ENCODE measurements around the gene IFRD1.
"Not testable (repeated sequence)": the region's sequence is repeated elsewhere in the genome, so short reads cannot be mapped to it uniquely, and the experiment has no call there.

The IFRD1 gene

GRCh38 chr7:112444505-112444904 is 5.8 kb upstream of the IFRD1 start:
- no peak for DNase-seq (ENCODE audit: low read depth in 2 of 2)

GRCh38 chr7:112446431-112446830 is 3.8 kb upstream of the IFRD1 start:
- DNase-seq (ENCODE audit: low read depth in 2 of 2), result no peak

- DNase-seq (ENCODE audit: low read depth in 2 of 2), result no peak
Observed at GRCh38 chr7:112447406-112447805, 2.9 kb upstream of the IFRD1 start.

DNA sequence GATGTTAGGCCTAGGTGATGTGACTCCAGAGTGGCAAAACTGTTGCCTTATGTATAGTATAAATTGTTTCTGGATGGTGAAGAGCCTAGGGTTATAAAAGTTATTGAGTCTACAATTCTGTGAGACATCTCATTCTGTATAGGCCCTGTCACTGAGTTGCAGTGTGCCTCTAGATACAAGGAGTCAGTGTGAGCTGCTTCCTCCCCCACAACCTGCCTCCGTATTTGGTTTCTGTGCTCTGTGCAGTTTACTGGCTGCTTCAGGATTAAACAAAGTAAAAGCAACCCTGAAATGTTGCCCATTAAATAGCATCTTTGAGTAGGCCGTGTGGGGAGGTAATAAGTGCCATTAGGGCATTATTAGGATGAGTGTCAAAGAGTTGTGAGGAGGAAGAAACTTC is 1.9 kb upstream of the IFRD1 start:
- DNase-seq (ENCODE audit: low read depth in 2 of 2), result no peak

DNA sequence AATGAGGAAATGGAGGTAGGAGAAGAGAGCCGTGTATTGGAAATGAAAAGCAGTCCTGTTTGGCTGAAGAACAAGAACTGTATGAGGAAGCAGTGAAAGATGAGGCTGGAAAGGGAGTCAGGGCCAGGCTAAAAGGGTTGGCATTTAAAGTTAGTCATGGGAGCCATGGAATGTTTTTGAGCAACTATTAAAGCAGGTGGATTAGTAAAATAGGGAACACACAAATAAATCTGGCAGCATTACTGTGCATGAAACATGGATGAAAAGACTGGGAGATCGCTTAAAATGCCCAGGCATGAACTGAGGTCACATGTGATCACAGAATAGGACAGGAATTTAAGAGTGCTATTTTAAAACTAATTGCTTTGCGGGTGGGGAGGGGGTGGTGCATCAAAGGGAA is 1.4 kb upstream of the IFRD1 start:
- DNase-seq (ENCODE audit: low read depth in 2 of 2), result no peak

DNA sequence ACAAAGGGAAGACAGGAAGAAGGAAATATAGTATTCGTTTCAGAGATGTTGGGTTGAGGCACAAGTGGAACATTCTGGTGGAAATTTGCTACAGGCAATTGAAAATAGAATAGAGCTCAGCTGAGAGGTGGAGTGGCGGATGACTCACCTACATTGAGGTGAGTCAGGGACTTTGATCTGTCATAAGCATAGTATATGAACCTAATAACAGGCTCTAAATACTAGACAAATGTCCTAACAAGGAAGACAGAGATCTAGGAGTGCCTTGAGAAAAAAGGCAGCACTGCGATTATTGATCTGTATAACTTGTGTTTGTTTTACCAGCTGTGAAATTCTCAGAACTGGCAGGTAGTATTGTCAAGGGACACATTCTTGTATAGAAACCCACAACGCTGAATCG is 907 bp upstream of the IFRD1 start:
- peak; percentile 19 to 46 for DNase-seq (ENCODE audit: low read depth in 2 of 2)

GRCh38 chr7:112450807-112451761 is 824 bp downstream of the IFRD1 start:
- DNase-seq (ENCODE audit: low read depth in 2 of 2), result peak; percentile 64 to 70

GRCh38 chr7:112452102-112452888 is 2.0 kb downstream of the IFRD1 start:
- DNase-seq (ENCODE audit: low read depth in 2 of 2), result no peak

DNA sequence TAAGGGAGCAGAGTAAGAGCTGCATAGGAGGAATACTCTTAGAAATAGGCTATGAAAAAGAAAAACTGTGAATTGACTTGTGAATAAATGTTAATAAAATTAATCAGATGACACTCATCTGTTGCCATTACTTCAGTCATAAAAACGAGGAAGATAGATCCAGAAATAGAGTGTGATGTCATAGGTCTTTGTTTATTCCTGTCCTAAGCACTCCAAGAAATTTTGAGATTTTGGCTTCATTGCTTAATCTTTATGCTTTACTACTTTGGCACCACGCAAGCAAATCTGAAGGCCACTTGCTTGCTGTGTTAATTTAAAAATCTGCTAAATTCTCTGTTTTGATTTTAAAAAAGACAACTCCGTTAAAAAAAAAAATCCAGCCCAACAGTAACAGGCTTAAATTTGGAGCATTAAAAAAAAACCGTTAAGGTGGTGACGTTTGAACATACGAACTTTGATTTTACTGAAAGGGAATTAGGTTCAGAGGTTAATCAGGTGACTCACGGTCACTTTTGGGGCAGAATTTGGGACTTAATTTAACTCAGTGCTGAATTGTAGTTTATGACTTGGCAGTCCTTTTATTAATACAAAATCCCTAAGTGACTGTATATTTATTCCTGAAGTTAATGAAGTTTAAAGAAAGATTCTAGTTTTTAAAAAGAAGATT is 3.4 kb downstream of the IFRD1 start:
- DNase-seq (ENCODE audit: low read depth in 2 of 2), result no peak

DNA sequence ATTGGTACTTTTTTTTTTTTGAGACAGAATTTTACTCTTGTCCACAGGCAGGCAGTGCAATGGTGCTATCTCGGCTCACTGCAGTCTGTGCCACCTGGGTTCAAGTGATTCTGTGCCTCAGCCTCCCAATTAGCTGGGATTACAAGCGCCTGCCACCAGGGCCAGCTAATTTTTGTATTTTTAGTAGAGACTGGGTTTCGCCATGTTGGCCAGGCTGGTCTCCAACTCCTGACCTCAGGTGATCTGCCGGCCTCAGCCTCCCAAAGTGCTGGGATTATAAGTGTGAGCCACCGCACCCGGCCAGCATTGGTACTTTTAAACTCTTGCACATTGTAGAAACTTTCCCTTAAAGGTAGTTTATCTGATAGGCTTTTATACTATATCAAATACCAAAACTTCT is 3.9 kb downstream of the IFRD1 start:
- DNase-seq (ENCODE audit: low read depth in 2 of 2), result not testable (repeated sequence)

- no peak for DNase-seq (ENCODE audit: low read depth in 2 of 2)
Observed at GRCh38 chr7:112459645-112460044, 9.4 kb downstream of the IFRD1 start.

GRCh38 chr7:112462236-112462635 is 12.0 kb downstream of the IFRD1 start:
- DNase-seq (ENCODE audit: low read depth in 2 of 2), result no peak

DNA sequence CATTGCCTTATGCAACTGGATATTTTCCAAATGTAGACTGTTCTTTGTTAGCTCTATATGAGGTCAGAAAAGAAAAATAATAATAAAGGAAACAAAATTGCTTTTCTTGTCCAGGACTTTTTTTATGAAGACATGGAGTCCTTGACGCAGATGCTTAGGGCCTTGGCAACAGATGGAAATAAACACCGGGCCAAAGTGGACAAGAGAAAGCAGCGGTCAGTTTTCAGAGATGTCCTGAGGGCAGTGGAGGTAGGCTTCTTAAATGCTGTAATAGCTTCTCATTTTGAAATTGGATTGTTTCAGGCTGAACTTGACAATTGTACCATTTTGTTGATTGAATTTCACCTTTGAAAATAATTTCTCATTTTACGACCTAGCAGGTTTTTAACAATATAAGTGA is 17.6 kb downstream of the IFRD1 start:
- DNase-seq (ENCODE audit: low read depth in 2 of 2), result no peak

GRCh38 chr7:112470194-112470593 is 19.9 kb downstream of the IFRD1 start:
- no peak for DNase-seq (ENCODE audit: low read depth in 2 of 2)

GRCh38 chr7:112476390-112477052 is 26.3 kb downstream of the IFRD1 start:
- DNase-seq (ENCODE audit: low read depth in 2 of 2), result no peak

- DNase-seq (ENCODE audit: low read depth in 2 of 2), result no peak
Observed at GRCh38 chr7:112481121-112481736, 31.0 kb downstream of the IFRD1 start.

GRCh38 chr7:112481833-112482670 is 31.8 kb downstream of the IFRD1 start:
- DNase-seq (ENCODE audit: low read depth in 2 of 2), result no peak

DNA sequence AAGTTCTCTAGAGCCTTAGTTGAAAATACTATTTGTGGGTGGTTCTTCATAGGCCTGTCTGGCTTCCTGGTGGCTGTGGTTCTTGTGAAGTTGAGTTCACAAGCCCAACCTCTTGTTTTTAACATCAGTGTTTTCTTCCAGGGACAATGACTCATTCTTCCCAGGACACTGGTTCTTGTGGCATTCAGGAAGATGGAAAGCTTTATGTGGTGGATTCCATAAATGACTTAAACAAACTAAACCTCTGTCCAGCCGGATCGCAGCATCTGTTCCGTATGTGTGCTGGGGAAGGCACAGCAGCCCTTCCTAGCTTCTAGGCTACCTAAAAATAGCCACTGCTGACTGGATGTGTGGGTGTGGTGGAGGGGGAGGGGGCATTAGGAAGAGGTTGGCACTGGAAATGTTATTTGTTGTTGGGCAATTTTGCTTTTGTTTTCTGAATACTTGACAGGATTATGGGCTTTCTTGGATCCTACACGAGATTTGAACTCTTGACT is 34.5 kb downstream of the IFRD1 start:
- DNase-seq (ENCODE audit: low read depth in 2 of 2), result no peak

DNA sequence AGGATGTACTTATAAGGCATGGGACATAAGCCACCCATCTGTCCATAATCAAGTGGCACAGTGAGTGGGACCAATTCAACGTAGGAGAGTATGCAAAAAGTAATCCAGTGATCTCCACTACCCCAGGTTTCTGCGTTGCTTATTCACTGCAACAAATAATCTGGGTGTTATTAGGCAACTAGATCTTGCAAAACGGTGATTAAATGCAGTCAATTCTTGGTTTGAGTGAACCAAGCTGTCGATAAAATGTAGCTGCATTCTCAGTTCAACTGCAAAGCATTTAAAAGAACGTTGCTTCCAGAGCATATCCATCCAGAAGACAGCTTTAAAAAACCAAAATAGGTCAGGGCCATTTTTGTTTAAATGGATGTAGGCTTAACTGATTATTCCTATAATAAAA is 35.5 kb downstream of the IFRD1 start:
- no peak for DNase-seq (ENCODE audit: low read depth in 2 of 2)
